Transverse colon (tissue), 4 donors: Measurements from ENCODE around the gene B3GNT4. TPM values are rescaled to one million over a fixed set of nuclear protein-coding genes. Genes with fewer than 3 reads are reported as not detected.

Experiments used
- DNase-seq: peaks from one replicate; pipeline ENCODE4 v3.0.0-alpha.2; 2019
- H3K27ac ChIP-seq, 4 donors: fragments of 200-600 bp; sonication (generic); 2 replicates each; pipeline ENCODE4 v1.5.1; 2016 to 2018; ENCODE audit warnings: inconsistent platforms in 4 of 4
- H3K27me3 ChIP-seq: fragments of 200-600 bp; sonication (generic); 2 replicates; pipeline ENCODE4 v1.5.1; 2017; ENCODE audit warnings: inconsistent platforms
- H3K36me3 ChIP-seq, 4 donors: fragments of 200-600 bp; sonication (generic); 2 replicates each; pipeline ENCODE4 v1.5.1; 2017 to 2019; ENCODE audit warnings: inconsistent platforms in 4 of 4
- H3K4me1 ChIP-seq, 4 donors: fragments of 200-600 bp; sonication (generic); 2 replicates each; pipeline ENCODE4 v1.5.1; 2017 to 2020; ENCODE audit warnings: inconsistent platforms in 4 of 4
- H3K4me3 ChIP-seq, 4 donors: fragments of 200-600 bp; sonication (generic); 1 replicate in 1 of 4; 2 replicates in 3 of 4; pipeline versions ENCODE4 v1.5.1 to v1.6.1; 2017 to 2019; ENCODE audit warnings: inconsistent platforms in 4 of 4
- H3K9me3 ChIP-seq, 2 donors: fragments of 200-600 bp; sonication (generic); 2 replicates each; pipeline ENCODE4 v1.5.1; 2017 to 2019; ENCODE audit warnings: inconsistent platforms in 2 of 2
- EP300 ChIP-seq: sonication (generic); formaldehyde crosslinking; IDR thresholded peaks from one replicate; pipeline ENCODE4 v1.6.1; 2017; ENCODE audit warnings: antibody characterized with exemption, low read depth
- POLR2A ChIP-seq: fragments of 450-650 bp; IDR thresholded peaks from one replicate; pipeline ENCODE4 v1.6.1; 2016; ENCODE audit warnings: antibody characterized with exemption, mild to moderate bottlenecking, moderate library complexity
- POLR2AphosphoS5 ChIP-seq, 3 donors: sonication (generic); formaldehyde crosslinking; IDR thresholded peaks; one replicate each; pipeline ENCODE4 v1.6.1; 2016; ENCODE audit warnings: antibody characterized with exemption in 3 of 3
- WGBS, 2 donors: methylation state at CpG; one replicate each; pipeline ENCODE4 v1.1.5; 2018; ENCODE audit warnings: low coverage in 1 of 2; 5-methylcytosine and 5-hydroxymethylcytosine counted together
- in situ Hi-C, 4 donors: fragments of 200-750 bp; cut with MboI; loops; one replicate each; pipeline versions ENCODE4 v1.15.0 to v1.15.1; 2017; ENCODE audit warnings: low sequenced_read_pairs in 3 of 4, low pct_ligation_motif_present in 1 of 4, low pct_unique_long_range_greater_than_20kb in 1 of 4
- intact Hi-C: fragments of 100-400 bp; cut with DNase I; formaldehyde crosslinking; loops from one replicate; pipeline ENCODE4 v1.15.1; 2023; ENCODE audit warnings: low total_unique reads
- total RNA-seq, 4 donors: library from RNA; depleted of rRNA; stranded (reverse); fragments of >200 nt; gene quantifications; one replicate each; pipeline ENCODE4 v1.1.0, GENCODE V29; 2016
- TF ChIP-seq, protein P1 (sequence below), 5 experiments: fragments of 200-600 bp in 3 of 5; fragments of 450-650 bp in 2 of 5; sonication (generic) in 3 of 5; IDR thresholded peaks; 1 replicate in 2 of 5; 2 replicates in 3 of 5; pipeline ENCODE4 v1.5.1; 2016 to 2017; ENCODE audit warnings: antibody characterized with exemption in 5 of 5, inconsistent platforms in 3 of 5, mild to moderate bottlenecking in 2 of 5, moderate library complexity in 1 of 5

The B3GNT4 gene
- total RNA-seq, 4 donors from 2014 or later: 1.3 TPM; not detected in 3

DNA sequence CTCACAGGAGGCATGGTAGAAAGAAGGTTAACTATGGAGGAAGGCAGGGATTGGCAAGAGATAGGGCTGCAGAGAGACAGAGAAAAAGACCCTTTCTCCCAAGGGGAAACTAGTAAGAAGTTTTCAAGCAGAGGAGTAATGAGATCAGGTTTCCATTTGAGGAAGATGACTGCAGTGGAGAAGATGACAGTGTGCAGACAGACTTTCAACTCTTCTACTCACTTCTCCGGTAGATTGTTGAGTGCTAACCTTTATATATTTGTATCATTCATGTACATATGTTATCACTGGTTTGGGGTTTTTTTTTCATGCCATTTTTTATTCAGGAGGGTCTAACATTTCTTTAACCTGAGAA lies 5.9 kb upstream of the B3GNT4 start:
- no peak overlapping the region for H3K27ac ChIP-seq
- H3K9me3 ChIP-seq: no peaks in the 10 kb centered on the region
- no peak overlapping the region for H3K4me3 ChIP-seq
- no peak for DNase-seq
- no peaks in the 10 kb centered on the region for H3K36me3 ChIP-seq
- no peak for TF ChIP-seq POLR2A
- TF ChIP-seq, protein P1, sequence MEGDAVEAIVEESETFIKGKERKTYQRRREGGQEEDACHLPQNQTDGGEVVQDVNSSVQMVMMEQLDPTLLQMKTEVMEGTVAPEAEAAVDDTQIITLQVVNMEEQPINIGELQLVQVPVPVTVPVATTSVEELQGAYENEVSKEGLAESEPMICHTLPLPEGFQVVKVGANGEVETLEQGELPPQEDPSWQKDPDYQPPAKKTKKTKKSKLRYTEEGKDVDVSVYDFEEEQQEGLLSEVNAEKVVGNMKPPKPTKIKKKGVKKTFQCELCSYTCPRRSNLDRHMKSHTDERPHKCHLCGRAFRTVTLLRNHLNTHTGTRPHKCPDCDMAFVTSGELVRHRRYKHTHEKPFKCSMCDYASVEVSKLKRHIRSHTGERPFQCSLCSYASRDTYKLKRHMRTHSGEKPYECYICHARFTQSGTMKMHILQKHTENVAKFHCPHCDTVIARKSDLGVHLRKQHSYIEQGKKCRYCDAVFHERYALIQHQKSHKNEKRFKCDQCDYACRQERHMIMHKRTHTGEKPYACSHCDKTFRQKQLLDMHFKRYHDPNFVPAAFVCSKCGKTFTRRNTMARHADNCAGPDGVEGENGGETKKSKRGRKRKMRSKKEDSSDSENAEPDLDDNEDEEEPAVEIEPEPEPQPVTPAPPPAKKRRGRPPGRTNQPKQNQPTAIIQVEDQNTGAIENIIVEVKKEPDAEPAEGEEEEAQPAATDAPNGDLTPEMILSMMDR (IDR thresholded peaks at IDR 0.05): no peak
- TF ChIP-seq POLR2AphosphoS5 (IDR thresholded peaks at IDR 0.05): no peak
- TF ChIP-seq EP300: no peak
- peaks cover 54% of the 10 kb centered on the region for H3K27me3 ChIP-seq
- H3K4me1 ChIP-seq: peaks cover 0 to 9% (median 2%) of the 10 kb centered on the region in 4 donors
- in situ Hi-C loops: loop anchor here in 2 of 4 donors (10.0 to 25.0 kb wide), 2 partner anchors 143 to 285 kb away; partner anchors contain the start of gene CFAP251 (in 1 of the 2)
- 50 to 75% methylated on average over 1 of the region's 1 CpG for WGBS, 2 donors
- intact Hi-C loops: no loop called here

DNA sequence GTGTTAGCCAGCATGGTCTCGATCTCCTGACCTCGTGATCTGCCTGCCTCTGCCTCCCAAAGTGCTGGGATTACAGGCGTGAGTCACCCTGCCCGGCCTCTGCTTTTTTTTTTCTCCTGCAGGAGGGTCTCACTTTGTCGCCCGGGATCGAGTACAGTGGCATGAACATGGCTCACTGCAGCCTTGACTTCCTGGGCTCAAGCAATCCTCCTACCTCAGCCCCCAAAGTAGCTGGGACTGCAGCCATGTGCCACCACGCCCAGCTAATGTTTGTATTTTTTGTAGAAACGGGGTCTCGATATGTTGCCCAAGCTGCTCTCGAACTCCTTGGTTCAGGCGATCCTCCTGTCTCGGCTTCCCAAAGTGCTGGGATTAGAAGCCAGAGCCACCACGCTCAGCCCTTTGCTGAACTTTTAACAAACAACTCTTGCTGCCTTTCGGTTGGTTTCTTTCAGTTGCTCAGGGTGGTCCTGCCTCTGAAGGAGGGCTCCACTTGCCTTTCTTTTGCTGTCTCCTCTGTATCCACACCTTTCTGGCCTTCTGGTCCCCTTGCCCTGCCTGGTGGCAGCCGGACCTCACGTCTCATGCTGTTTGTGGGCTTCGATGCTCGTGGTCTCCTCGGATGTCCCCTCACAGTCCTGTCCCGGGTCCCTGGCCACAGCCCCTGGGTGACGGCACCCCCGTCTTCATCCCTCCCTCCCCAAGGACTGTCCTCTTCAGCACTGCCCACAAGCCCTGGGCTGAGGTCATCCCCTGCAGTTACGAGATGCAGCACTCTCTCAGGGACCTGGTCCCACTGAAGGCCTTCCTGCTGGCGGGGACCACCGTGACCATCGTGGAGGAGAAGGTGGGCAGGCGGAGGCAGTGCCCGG lies 3.8 kb upstream of the B3GNT4 start:
- peaks cover 0 to 22% (median 19%) of the 10 kb centered on the region in 4 donors for H3K4me1 ChIP-seq
- no peaks in the 10 kb centered on the region for H3K9me3 ChIP-seq
- peaks cover 75% of the 10 kb centered on the region for H3K27me3 ChIP-seq
- no peaks in the 10 kb centered on the region for H3K36me3 ChIP-seq
- DNase-seq: no peak
- WGBS, 2 donors: 80 to 89% methylated on average over 3 to 29 of the region's 29 CpGs
- no peak overlapping the region for H3K27ac ChIP-seq
- TF ChIP-seq POLR2A (no peak), EP300 (no peak), POLR2AphosphoS5 (IDR thresholded peaks at IDR 0.05) (no peak)
- TF ChIP-seq, protein P1 (IDR thresholded peaks at IDR 0.05): no peak
- in situ Hi-C loops: loop anchor here in 2 of 4 donors (10.0 to 25.0 kb wide), 2 partner anchors 145 to 287 kb away; partner anchors contain the start of gene CFAP251 (in 1 of the 2)
- no peak overlapping the region for H3K4me3 ChIP-seq
- intact Hi-C loops: no loop called here

DNA sequence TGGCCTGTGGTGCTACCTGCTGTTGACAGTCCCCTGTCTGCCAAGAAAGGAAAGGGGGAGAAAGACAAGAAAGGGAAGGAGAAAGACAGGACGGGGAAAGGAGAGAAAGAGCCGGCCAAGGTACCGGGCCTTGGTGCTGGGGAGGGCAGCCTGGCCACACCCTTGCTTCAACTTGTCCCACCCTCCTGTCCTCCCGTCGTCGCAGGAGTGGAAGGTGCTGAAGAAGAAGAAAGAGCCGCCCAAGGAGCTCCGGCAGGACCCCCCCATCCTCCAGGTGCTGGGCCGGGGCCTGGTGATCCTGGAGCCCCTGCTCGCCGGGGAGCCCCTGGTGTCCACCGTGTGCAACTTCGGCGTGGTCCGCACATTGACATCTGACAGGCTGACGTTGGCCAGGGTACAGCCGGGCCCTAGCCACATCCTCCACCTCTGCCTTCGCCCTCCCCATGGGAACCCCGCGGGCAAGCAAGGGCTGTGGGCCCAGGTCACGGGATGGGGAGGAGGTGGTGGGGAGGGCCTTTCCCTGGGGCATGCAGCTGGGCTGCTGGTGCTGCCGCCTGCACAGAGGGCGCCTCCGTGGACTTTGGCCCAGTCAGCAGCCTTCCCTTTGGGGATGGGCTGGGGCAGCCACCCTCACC lies 2.9 kb upstream of the B3GNT4 start:
- 33 to 40% methylated on average over 1 to 23 of the region's 24 CpGs for WGBS, 2 donors
- no peak for DNase-seq
- no peaks in the 10 kb centered on the region for H3K36me3 ChIP-seq
- no peak overlapping the region for H3K4me3 ChIP-seq
- no peak overlapping the region for H3K27ac ChIP-seq
- intact Hi-C loops: no loop called here
- H3K9me3 ChIP-seq: no peaks in the 10 kb centered on the region
- in situ Hi-C loops: no loop called here
- H3K27me3 ChIP-seq: peaks cover 85% of the 10 kb centered on the region
- TF ChIP-seq POLR2AphosphoS5 (IDR thresholded peaks at IDR 0.05): no peak
- peaks cover 0 to 22% (median 19%) of the 10 kb centered on the region in 4 donors for H3K4me1 ChIP-seq

DNA sequence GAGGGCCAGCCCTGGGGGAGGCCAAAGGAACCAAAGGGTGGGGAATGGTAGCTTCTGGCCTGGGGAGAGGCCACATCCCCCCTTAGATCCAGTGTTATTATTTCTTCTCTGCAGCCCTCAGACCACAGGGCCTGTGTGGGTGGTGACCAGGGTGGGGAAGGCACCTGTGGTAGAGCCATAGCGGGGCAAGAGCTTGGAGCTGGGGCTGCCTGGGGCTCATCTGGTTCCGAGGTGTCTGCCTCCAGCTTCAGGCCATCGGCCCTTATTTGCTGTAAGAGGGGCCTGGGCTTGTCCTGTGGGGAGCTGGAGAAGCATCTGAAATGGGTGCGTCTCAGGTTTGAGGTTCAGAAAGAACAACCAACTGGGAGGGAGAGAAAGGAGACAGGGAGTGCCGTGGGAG lies 2.1 kb upstream of the B3GNT4 start:
- Histone ChIP-seq H3K36me3 (no peaks in the 10 kb centered on the region), H3K9me3 (no peaks in the 10 kb centered on the region), H3K27me3 (peaks cover 86% of the 10 kb centered on the region), H3K4me3 (no peak overlapping the region), H3K27ac (no peak overlapping the region), H3K4me1 (peaks cover 0 to 22% (median 19%) of the 10 kb centered on the region in 4 donors)
- intact Hi-C loops: no loop called here
- no peak for DNase-seq
- 78 to 91% methylated on average over 1 to 5 of the region's 5 CpGs for WGBS, 2 donors
- in situ Hi-C loops: no loop called here
- TF ChIP-seq POLR2AphosphoS5 (IDR thresholded peaks at IDR 0.05) (no peak), POLR2A (no peak), EP300 (no peak)
- TF ChIP-seq, protein P1 (IDR thresholded peaks at IDR 0.05): no peak
